ENCODE results near the gene OR4F17. TPM values are rescaled to one million over a fixed set of nuclear protein-coding genes. Genes with fewer than 3 reads are reported as not detected.

The OR4F17 gene
- polyA plus RNA-seq, 4 donors, result 0.07 TPM; not detected in 3

Other genes starting within 250 kb of the OR4F17 start
- 100 to 1,000 TPM in 2 of 4 donors, 10 to 100 TPM in 1, under 1 TPM in 1; 0.64 to 130 (median 109) TPM for gene PLPP2, start 184.3 kb downstream of the OR4F17 start, polyA plus RNA-seq
- gene MIER2, start 237.7 kb downstream of the OR4F17 start, polyA plus RNA-seq, result 10 to 100 TPM; 10.3 to 18.9 (median 14.4) TPM